Measurements from ENCODE around the gene AP2B1.
"Not testable (repeated sequence)": the region's sequence is repeated elsewhere in the genome, so short reads cannot be mapped to it uniquely, and the experiment has no call there.

The AP2B1 gene

GRCh38 chr17:35575759-35576158, 11.4 kb upstream of the AP2B1 start:
- no peak for DNase-seq (ENCODE audit: low read depth in 3 of 3)

DNA sequence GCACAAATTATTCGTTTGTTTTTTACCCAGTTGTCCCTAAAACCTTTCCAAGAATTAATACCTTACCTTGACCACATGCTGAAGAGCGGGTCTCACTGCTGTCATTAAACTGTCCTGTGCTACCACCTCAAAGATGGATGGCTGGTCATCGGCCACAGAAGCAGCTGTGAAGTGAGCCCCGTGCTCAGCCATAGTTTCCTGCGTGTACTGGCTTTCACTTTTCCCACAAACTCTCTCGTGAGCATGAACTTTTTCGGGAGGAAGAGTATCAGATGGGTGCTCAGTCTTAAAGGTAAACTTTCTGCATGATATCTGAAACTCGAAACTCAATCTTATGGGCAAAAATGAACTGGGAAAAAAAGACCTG, 9.3 kb upstream of the AP2B1 start:
- no peak for DNase-seq (ENCODE audit: low read depth in 3 of 3)

DNA sequence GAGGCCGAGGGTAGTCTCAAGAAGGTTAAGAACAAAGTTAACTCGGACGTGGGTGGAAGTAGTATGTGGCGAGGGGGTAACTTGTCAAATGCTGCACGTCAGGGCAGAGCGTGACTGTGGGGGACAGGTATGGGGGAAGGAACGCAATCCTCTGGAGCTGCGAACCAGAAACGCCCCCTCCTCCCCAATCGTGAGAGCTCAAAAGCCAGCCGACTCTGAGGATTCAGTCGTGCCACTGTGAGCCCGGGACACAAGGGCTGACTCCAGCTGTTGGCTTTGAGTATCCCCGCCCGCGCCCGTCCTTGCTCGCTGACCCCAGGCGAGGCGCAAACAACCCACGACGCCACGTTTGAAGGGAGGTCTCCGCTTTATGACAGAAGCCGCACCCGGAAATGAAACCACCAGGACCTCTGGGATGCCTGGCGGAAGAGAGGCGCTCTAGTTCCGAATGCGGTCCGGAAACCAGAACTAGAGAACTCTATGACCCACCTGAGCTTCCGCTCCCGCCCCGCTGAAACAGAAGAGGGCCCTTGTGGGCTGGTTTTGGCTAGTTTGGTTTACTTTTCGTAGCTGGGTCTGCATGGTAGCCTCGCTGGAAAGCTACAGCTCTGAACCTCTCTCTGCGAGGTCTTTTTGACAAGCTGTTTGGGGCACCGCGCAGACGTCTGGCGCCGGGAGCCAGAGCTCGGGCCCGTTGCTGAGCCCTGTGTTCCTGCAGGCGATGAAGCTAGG, 8.8 kb upstream of the AP2B1 start, which contains the start of gene PEX12:
TSS of gene PEX12 (minus strand) at position 375 of the 732 bp plus-strand sequence. CDS start 550 bp downstream, outside the sequence.
- peak; percentile 71 to 82 (median 76) for DNase-seq (ENCODE audit: low read depth in 3 of 3)

DNA sequence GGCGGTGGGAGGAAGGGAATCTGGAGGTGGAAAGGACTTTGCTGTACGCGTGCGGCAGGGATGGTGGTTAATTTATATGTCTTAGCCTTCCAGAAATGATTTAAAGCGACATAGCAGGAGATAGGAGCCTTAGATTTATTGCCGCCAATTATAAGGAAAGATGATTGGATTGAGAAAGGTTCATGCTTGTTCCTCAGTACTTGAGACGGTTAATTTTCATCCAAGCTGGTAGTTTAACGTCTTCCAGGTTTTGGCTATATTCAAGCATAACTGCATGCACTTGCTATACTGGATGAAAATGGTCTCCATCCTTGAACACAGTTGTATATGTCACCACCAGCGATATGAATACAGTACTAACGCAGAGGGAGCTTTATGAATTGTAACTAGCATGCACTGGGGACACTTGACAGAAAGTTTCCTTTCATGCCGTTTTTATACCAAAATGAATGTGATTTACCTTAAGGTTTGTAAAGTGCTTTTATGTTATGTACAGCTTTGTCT, 8.1 kb upstream of the AP2B1 start:
- no peak for DNase-seq (ENCODE audit: low read depth in 3 of 3)

- DNase-seq (ENCODE audit: low read depth in 3 of 3): no peak
These were observed 3.1 kb upstream of the AP2B1 start for GRCh38 chr17:35584061-35584460.

DNA sequence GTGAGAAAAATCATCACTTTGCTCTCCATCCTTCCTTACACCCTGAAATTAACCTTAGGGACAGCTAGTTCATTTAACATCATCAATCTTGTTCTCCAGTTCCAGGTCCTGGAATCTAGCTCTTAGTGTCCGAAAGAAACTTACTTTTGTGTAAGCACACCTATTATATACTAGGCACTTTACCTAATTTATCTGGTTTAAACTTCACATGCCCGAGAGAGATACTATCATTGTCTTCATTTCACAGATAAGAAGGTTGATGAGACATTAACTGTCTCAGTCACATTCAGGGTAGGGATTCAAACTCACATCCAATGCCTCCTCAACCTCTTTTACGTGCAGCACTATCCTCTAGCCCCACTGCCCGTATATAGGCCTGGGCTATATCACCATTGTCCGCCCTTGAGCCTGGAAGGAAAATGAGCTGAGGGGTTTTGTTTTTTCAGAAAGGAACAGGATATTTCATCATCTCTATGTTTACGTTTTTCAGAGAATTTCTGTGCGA, 501 bp upstream of the AP2B1 start:
- no peak for DNase-seq (ENCODE audit: low read depth in 3 of 3)

GRCh38 chr17:35588196-35588920, 1.2 kb downstream of the AP2B1 start:
- DNase-seq (ENCODE audit: low read depth in 3 of 3): no peak

- DNase-seq (ENCODE audit: low read depth in 3 of 3): no peak
These were observed 8.9 kb downstream of the AP2B1 start for GRCh38 chr17:35596072-35596471.

GRCh38 chr17:35596530-35597233, 9.6 kb downstream of the AP2B1 start:
- no peak for DNase-seq (ENCODE audit: low read depth in 3 of 3)

DNA sequence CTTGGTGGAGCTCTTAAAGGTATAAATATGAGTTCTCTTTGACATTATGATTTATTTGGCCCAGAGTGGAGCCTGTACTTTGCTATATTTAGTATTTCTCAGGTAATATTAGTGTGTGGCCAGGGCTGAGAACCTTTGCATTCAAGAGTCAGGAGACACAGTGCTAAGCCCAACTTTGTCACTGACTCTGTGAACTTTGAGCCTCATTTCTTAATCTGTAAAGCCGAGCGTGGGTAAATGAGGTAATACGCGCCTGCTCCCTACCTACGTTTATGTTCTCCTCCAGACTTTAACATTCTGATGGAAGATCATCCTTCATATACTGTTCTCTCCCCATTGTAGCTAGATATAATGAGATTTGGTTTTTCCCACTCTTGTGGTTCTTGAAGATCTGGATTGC, 10.5 kb downstream of the AP2B1 start:
- DNase-seq (ENCODE audit: low read depth in 3 of 3): no peak

DNA sequence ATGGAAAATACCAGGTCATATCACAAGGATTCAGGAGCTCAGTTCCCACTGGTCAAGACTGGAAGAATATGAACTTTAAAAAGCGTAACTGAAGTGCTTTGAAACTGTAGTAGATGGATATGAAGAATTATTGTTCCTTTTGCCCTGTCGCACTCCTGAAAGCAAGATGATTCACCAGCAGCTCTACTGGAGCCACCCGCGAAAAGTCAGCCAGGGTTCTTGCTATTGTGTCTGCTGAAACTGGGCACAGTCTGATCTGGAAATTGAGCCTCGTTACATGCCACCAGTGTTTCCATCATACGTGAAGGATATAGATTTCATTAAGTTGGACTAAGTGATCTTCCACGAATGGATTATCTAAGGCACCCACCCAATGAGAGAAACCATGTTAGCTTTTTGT, 16.6 kb downstream of the AP2B1 start:
- no peak for DNase-seq (ENCODE audit: low read depth in 3 of 3)

- DNase-seq (ENCODE audit: low read depth in 3 of 3): no peak
These were observed 18.6 kb downstream of the AP2B1 start for GRCh38 chr17:35605678-35606077.

- no peak for DNase-seq (ENCODE audit: low read depth in 3 of 3)
These were observed 20.2 kb downstream of the AP2B1 start for GRCh38 chr17:35607239-35607847.

DNA sequence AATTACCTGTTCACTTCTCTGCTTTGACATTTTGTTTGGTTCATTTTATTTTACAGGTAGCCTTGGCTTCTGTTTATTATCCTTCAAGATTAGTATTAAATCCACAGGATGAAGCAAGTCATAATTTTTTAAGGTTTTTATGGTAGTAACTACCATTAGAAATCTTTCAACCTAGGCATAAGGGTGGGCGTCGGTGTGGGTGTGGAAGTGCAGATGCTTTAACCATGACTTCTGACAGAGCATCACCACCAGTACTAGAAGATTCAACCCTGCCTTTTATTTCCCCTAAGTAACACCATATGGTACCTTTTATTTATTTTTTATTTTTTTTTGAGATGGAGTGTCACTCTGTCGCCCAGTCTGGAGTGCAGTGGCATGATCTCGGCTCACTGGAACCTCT, 22.7 kb downstream of the AP2B1 start:
- no peak for DNase-seq (ENCODE audit: low read depth in 3 of 3)

- DNase-seq (ENCODE audit: low read depth in 3 of 3): not testable (repeated sequence)
These were observed 23.6 kb downstream of the AP2B1 start for GRCh38 chr17:35610746-35611145.

DNA sequence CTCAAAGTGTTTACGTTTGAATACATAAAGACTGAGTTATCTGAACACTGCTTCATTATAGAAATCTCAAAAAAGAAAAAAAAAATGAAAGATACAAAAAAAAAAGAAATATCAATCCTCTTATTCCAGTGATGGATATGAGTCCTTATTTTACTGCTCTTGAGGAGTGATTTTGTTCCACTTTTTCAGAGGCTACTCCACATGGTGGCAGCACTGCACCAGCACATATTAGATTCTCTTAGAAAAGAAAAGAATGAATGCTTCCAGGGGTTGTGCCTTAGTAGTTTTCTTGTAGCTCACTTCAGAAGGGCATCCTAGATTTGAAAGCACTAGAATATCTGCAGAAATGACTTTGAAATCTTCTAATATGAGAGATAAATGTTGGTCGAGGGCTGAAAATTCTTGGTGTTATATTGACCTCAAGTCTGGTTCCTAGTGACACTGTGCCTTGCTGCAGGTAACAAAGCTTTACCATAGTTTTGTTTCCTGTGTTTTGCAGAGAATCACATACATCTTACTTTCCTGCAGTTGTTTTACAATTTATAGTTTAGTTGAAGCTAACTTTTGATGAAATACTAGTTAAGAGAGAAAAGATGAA, 25.9 kb downstream of the AP2B1 start:
- peak in 1 of 3 experiments; percentile 21 for DNase-seq (ENCODE audit: low read depth in 3 of 3)

DNA sequence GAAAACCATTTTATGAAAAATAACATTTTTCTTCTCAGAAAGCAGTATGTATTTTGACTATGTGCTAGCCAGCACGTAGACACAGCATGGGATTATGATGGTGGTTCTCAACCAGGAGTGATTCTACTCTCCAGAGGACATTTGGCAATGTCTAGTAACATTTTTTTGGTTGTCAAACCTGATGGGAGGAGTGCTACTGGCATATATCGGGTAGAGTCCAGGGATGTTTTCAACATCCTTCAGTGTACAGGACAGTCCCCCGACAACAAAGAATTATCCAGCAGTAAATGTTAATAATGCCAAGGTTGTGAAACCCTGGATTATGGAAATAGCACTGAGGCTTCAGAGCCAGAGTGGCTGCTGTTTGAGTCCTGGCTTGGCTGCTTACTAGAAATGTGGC, 27.7 kb downstream of the AP2B1 start:
- DNase-seq (ENCODE audit: low read depth in 3 of 3): no peak

DNA sequence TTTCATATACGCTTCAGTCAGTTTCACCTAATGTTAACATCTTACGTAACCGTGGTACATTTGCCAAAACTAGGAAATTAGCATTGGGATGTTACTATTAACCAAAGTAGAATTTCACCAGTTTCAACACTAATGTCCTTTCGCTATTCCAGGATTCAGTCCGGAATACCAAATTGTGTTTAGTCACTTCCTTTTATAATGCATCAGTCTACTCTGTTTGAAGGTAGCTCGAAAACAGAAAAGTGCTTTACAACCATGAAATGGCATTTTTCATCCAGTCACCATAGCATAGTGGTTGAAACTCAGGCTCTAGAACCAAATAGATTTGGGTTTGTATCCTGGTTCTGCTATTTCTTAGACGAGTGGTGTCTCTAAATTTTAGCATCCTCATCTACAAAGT, 29.4 kb downstream of the AP2B1 start:
- DNase-seq (ENCODE audit: low read depth in 3 of 3): no peak

- no peak for DNase-seq (ENCODE audit: low read depth in 3 of 3)
These were observed 30.4 kb downstream of the AP2B1 start for GRCh38 chr17:35617505-35617904.

GRCh38 chr17:35618628-35619027, 31.5 kb downstream of the AP2B1 start:
- DNase-seq (ENCODE audit: low read depth in 3 of 3): no peak

- DNase-seq (ENCODE audit: low read depth in 3 of 3): no peak
These were observed 34.6 kb downstream of the AP2B1 start for GRCh38 chr17:35621768-35622167.
